Caco-2 (cell line): ENCODE measurements around the gene C9orf72. TPM values are rescaled to one million over a fixed set of nuclear protein-coding genes. Genes with fewer than 3 reads are reported as not detected.

Experiments
- BruUV-seq: library from RNA; stranded (reverse); fragments of 400-500 nt; replicated peaks from 2 replicates; lab custom pipeline; 2021; lab: Mats Ljungman, UMichigan
- CTCF ChIA-PET: fragments of 300-600 bp; sonication (Branson Sonifier 250); formaldehyde crosslinking; loops from one replicate; lab custom pipeline; 2022; ENCODE audit warnings: antibody characterized with exemption; lab: Charles Lee
- POLR2A ChIA-PET: fragments of 300-600 bp; sonication (Branson Sonifier 250); formaldehyde crosslinking; loops from one replicate; lab custom pipeline; 2022; ENCODE audit warnings: antibody characterized with exemption; lab: Charles Lee
- DNase-seq, 2 experiments: peaks; one replicate each; pipeline versions ENCODE4 v3.0.0 to v3.0.0-alpha.2; 2020 to 2022
- H3K27me3 ChIP-seq: replicated peaks from 2 replicates; pipeline ENCODE4 v1.6.0; 2011; ENCODE audit warnings: low read length; ENCODE audit not compliant: control insufficient read depth, insufficient read depth
- H3K36me3 ChIP-seq: 2 replicates; pipeline ENCODE4 v1.5.1; 2011; ENCODE audit warnings: low read length; ENCODE audit not compliant: control insufficient read depth, insufficient read depth
- H3K4me1 ChIP-seq: fragments of 250-450 bp; sonication (Bioruptor Pico); 2 replicates; pipeline ENCODE4 v1.5.1; 2020; ENCODE audit warnings: mild to moderate bottlenecking
- H3K4me3 ChIP-seq: 2 replicates; pipeline ENCODE4 v1.5.1; 2011; ENCODE audit warnings: low read depth, mild to moderate bottlenecking, control low read depth, low read length
- H3K9me3 ChIP-seq: fragments of 250-450 bp; sonication (Bioruptor Pico); 2 replicates; pipeline ENCODE4 v1.5.1; 2020; ENCODE audit warnings: mild to moderate bottlenecking, moderate library complexity
- H3K27ac Mint-ChIP-seq: one replicate; pipeline ENCODE4 v1.8.0; 2022; ENCODE audit warnings: mixed read lengths; ENCODE audit not compliant: unreplicated experiment
- H3K27me3 Mint-ChIP-seq: one replicate; pipeline ENCODE4 v1.8.0; 2022; ENCODE audit warnings: mixed read lengths; ENCODE audit not compliant: insufficient read depth, unreplicated experiment
- H3K36me3 Mint-ChIP-seq: one replicate; pipeline ENCODE4 v1.8.0; 2022; ENCODE audit warnings: mild to moderate bottlenecking, mixed read lengths; ENCODE audit not compliant: insufficient read depth, unreplicated experiment
- H3K4me1 Mint-ChIP-seq: one replicate; pipeline ENCODE4 v1.8.0; 2022; ENCODE audit warnings: low read depth, mixed read lengths; ENCODE audit not compliant: unreplicated experiment
- H3K4me3 Mint-ChIP-seq: one replicate; pipeline ENCODE4 v1.8.0; 2022; ENCODE audit warnings: mild to moderate bottlenecking, moderate library complexity, mixed read lengths; ENCODE audit not compliant: unreplicated experiment
- H3K9me3 Mint-ChIP-seq: one replicate; pipeline ENCODE4 v1.8.0; 2022; ENCODE audit warnings: mixed read lengths; ENCODE audit not compliant: unreplicated experiment
- intact Hi-C: fragments of 100-400 bp; cut with micrococcal nuclease; formaldehyde crosslinking; loops from one replicate; pipeline ENCODE4 v1.10.0; 2022; ENCODE audit not compliant: unreplicated experiment
- total RNA-seq: library from RNA; stranded (reverse); gene quantifications from 2 replicates; pipeline ENCODE4 v1.2.3, GENCODE V29; 2022
- TF ChIP-seq, protein P1 (sequence below), 2 experiments: fragments of 200-600 bp in 1 of 2; IDR thresholded peaks; 1 replicate in 1 of 2; 2 replicates in 1 of 2; pipeline versions ENCODE4 v1.5.1 to v1.8.0; 2011 to 2022; ENCODE audit warnings: antibody characterized with exemption in 1 of 2, control low read depth in 1 of 2, inconsistent platforms in 1 of 2, low read depth in 1 of 2, low read length in 1 of 2, mild to moderate bottlenecking in 1 of 2, moderate library complexity in 1 of 2; ENCODE audit not compliant: insufficient read depth in 1 of 2, severe bottlenecking in 1 of 2, unreplicated experiment in 1 of 2

Gene C9orf72
- total RNA-seq, 1 experiment from 2014 or later = 3.6 TPM

DNA sequence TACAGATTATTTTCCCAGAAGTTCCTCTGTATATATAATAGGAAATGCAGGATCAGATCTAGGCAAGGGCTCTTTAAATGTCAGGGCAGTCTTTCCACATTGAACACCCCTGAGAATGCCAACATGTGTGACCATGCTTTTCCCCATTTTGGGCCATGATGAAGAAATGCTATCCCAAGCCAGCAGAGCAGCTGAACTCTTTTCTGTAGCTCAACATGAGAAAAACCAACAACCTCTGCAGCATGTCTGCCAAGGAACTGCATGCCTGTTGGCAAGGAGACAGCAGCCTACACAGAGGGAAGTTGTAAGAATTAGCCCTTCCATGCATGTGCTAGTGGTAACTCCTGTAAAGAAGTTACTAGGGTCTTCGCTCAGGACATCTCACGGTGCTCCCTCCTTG, 58.7 kb downstream of the C9orf72 start:
- POLR2A ChIA-PET = no interaction called here
- Mint-ChIP-seq H3K9me3 (no peaks in the 10 kb centered on the region), H3K36me3 (peaks cover 5% of the 10 kb centered on the region), H3K27me3 (no peaks in the 10 kb centered on the region), H3K27ac (no peak overlapping the region), H3K4me1 (no peaks in the 10 kb centered on the region), H3K4me3 (no peak overlapping the region)
- H3K36me3 ChIP-seq = no peaks in the 10 kb centered on the region
- CTCF ChIA-PET = no interaction called here
- BruUV-seq = no TSS peak
- H3K4me3 ChIP-seq = no peak overlapping the region
- intact Hi-C loops = no loop called here
- H3K27me3 ChIP-seq = no peaks in the 10 kb centered on the region
- H3K9me3 ChIP-seq = no peaks in the 10 kb centered on the region
- TF ChIP-seq, protein P1, sequence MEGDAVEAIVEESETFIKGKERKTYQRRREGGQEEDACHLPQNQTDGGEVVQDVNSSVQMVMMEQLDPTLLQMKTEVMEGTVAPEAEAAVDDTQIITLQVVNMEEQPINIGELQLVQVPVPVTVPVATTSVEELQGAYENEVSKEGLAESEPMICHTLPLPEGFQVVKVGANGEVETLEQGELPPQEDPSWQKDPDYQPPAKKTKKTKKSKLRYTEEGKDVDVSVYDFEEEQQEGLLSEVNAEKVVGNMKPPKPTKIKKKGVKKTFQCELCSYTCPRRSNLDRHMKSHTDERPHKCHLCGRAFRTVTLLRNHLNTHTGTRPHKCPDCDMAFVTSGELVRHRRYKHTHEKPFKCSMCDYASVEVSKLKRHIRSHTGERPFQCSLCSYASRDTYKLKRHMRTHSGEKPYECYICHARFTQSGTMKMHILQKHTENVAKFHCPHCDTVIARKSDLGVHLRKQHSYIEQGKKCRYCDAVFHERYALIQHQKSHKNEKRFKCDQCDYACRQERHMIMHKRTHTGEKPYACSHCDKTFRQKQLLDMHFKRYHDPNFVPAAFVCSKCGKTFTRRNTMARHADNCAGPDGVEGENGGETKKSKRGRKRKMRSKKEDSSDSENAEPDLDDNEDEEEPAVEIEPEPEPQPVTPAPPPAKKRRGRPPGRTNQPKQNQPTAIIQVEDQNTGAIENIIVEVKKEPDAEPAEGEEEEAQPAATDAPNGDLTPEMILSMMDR (IDR thresholded peaks at IDR 0.05; ENCODE audit: insufficient read depth in 1 of 2, low read depth in 1 of 2, low read length in 1 of 2, severe bottlenecking in 1 of 2, unreplicated experiment in 1 of 2) = no peak
- H3K4me1 ChIP-seq = no peaks in the 10 kb centered on the region
- DNase-seq = no peak

DNA sequence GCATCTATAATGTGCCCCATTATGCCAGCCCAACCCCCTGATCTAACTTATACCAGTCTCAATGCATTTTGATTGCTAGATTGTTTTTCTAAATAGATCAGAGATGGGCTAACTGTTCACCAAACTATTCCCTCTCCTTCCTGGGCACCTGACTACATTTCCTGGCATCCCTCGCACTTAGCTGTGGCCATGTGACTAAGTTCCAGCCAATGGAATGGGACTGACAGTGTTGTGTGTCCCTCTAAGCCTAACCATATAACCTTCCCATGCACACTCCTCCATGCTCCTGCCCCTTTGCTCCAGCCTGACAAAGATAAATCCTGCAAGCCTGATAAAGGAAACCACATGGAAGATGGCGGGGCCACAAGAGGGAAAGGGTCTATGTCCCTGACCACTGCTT, 61.5 kb downstream of the C9orf72 start:
- Mint-ChIP-seq H3K27ac (no peak overlapping the region), H3K4me3 (no peak overlapping the region), H3K36me3 (no peaks in the 10 kb centered on the region), H3K4me1 (no peaks in the 10 kb centered on the region), H3K27me3 (no peaks in the 10 kb centered on the region), H3K9me3 (no peaks in the 10 kb centered on the region)
- no peaks in the 10 kb centered on the region for H3K27me3 ChIP-seq
- H3K4me1 ChIP-seq = no peaks in the 10 kb centered on the region
- TF ChIP-seq, protein P1 (IDR thresholded peaks at IDR 0.05; ENCODE audit: insufficient read depth in 1 of 2, low read depth in 1 of 2, low read length in 1 of 2, severe bottlenecking in 1 of 2, unreplicated experiment in 1 of 2) = no peak
- POLR2A ChIA-PET = no interaction called here
- no peak for DNase-seq
- intact Hi-C loops = no loop called here
- no TSS peak for BruUV-seq
- no peak overlapping the region for H3K4me3 ChIP-seq
- CTCF ChIA-PET = no interaction called here
- H3K9me3 ChIP-seq = no peaks in the 10 kb centered on the region
- no peaks in the 10 kb centered on the region for H3K36me3 ChIP-seq

DNA sequence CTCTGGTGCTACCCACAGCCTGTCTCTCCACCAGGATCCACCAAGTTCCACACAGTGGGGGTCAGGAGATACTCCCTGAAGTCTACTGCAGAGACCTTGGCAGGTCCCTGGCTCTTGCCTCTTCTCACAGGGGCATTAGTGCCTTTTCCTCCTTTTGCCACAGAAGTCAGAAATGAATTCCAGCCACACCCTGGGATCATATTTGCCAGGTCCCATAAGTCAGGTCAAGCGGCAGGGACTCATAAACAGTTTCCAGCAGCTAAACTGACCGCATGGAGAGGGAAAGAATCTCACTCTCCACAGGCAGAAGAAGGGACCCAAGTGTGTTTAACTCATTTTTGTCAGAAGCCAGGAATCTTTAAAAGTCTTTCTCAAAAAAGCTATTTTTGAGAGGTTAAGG, 62.5 kb downstream of the C9orf72 start:
- BruUV-seq = no TSS peak
- CTCF ChIA-PET = no interaction called here

More for the DNA sequence above, 62.5 kb downstream of the C9orf72 start:
- intact Hi-C loops = no loop called here
- no peaks in the 10 kb centered on the region for H3K27me3 Mint-ChIP-seq
- no peaks in the 10 kb centered on the region for H3K9me3 Mint-ChIP-seq
- POLR2A ChIA-PET = no interaction called here
- no peaks in the 10 kb centered on the region for H3K36me3 Mint-ChIP-seq
- H3K4me3 Mint-ChIP-seq = no peak overlapping the region
- no peaks in the 10 kb centered on the region for H3K36me3 ChIP-seq
- no peak overlapping the region for H3K27ac Mint-ChIP-seq
- H3K4me1 Mint-ChIP-seq = no peaks in the 10 kb centered on the region
- no peaks in the 10 kb centered on the region for H3K27me3 ChIP-seq
- TF ChIP-seq, protein P1 (IDR thresholded peaks at IDR 0.05; ENCODE audit: insufficient read depth in 1 of 2, low read depth in 1 of 2, low read length in 1 of 2, severe bottlenecking in 1 of 2, unreplicated experiment in 1 of 2) = no peak
- DNase-seq = no peak
- H3K9me3 ChIP-seq = no peaks in the 10 kb centered on the region
- H3K4me1 ChIP-seq = no peaks in the 10 kb centered on the region
- H3K4me3 ChIP-seq = no peak overlapping the region
